ENCODE measurements around the gene MBTPS1.

- no peak for TF ChIP-seq CTCF (IDR thresholded peaks at IDR 0.05; ENCODE audit: low read depth, low read length, missing input control)
- no peak for TF ChIP-seq EGR1 (IDR thresholded peaks at IDR 0.05; ENCODE audit: low read depth in 2 of 2)
- TF ChIP-seq JUND (IDR thresholded peaks at IDR 0.05): no peak
These were observed 67.2 kb downstream of the MBTPS1 start for GRCh38 chr16:84049403-84050060.

All from liver (tissue), 3 donors.